ENCODE measurements around the gene ROS1.
A peak's percentile ranks its signal among the peaks of the same experiment; 100 is the strongest.
"Not testable (repeated sequence)": the region's sequence is repeated elsewhere in the genome, so short reads cannot be mapped to it uniquely, and the experiment has no call there.

ROS1 gene

DNA sequence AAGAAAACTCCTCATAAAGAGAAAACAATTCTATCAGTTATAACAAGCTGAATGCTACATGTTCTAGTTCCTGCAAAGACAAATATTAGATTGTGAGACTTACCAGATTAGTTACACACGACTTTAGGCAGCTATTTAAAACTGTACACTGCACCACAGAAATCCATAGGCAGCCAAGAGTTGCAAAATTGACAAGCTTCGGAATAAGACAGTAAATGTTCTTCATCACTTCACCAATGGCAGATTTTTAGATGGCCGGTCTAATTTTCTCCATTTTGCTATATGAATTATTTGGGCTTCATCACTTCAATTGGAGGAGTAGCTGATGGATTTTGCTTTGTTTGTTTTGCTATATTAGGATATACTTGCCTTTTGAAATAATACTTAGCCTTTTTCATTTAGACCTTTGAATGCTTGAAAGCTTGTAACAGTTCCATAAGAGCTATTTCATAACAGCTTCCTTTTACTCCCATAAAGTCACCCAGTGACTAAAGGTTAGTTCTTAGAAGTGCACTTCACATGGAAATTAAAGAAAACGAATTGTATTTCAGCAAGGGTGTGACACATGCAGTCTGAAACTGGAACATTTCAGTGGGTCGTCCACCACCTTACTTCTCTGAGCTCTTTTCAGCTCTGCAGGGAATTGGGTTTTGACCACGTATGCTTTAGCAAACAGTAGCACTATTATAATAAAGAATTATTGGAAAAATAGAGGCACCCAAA lies at the start of gene ROS1:
TSS of gene ROS1 (minus strand) at position 512 of the 723 bp plus-strand sequence. CDS start at position 226, 286 bp downstream.
- no peak for DNase-seq (ENCODE audit: low read depth in 2 of 2)

DNA sequence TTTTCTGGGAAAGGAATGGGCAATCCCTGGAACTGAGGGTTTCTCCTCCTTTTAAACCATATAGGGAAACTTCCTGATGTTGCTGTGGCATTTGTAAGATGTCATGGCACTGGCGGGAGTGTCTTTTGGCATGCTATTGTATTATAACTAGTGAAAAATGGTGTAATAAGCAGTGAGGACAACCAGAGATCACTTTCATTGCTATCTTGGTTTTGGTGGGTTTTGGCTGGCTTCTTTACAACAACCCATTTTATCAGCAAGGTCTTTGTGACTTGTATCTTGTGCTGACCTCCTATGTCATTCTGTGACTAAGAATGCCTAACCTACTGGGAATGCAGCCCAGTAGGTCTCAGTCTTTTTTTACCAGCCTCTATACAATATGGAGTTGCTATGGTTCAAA lies 47.7 kb upstream of the ROS1 start:
- DNase-seq (ENCODE audit: low read depth in 2 of 2): no peak

DNA sequence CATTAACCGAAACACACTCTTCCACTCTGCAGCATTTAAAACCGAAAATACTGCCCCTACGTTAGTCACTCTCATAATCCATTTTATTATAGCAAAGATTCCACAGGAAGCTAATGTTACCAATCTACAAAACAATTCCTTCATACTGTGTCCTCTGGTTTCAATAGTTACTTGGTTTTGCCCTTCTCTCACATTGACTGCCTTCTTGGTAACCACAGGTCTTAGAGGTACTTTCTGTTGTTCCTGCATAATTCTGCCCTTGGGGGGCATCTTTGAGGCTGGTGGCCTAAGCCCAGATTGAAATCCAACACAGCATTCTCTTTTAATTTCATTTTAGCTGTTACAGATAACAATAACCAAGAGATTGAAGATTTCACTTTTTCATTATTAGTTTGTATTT lies 46.9 kb upstream of the ROS1 start:
- DNase-seq (ENCODE audit: low read depth in 2 of 2): no peak

DNA sequence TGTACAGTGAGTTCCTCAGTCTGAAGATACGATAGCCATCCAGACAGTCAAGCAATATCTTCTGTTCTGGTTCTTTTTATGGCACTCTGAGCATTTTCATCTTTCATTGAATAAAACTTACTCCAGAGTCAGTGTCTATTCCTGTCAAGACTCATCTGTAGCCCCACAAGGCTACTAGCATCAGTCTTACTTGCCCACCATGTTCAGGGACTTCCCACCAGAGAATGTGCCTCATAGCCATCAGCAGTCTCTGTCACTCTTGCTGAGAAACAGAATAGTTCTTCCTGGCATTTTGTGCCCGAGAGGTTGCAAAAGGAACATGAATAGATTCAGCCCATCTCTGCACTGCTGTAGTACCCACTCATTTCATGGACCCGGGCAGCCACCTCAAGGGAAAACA lies 44.0 kb upstream of the ROS1 start:
- no peak for DNase-seq (ENCODE audit: low read depth in 2 of 2)

DNA sequence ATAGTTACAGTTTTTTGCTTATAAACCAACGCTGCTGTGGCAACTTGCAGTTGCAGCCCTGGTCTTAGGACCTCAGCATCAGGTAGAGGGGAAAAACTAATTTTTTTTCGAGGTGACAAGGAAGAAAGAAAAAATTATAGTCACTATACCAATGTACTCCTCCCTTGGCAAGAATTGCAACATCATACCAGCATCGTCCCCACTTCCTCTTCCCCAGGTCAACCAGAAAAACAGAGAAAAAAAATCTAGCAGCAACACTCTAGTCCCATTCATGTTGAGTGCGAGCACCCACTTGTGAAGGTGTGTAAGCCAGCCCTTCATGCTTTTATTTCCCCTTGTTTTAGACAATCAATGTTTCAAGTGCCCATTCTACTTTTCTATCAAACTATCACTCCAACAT lies 43.6 kb upstream of the ROS1 start:
- no peak for DNase-seq (ENCODE audit: low read depth in 2 of 2)

DNA sequence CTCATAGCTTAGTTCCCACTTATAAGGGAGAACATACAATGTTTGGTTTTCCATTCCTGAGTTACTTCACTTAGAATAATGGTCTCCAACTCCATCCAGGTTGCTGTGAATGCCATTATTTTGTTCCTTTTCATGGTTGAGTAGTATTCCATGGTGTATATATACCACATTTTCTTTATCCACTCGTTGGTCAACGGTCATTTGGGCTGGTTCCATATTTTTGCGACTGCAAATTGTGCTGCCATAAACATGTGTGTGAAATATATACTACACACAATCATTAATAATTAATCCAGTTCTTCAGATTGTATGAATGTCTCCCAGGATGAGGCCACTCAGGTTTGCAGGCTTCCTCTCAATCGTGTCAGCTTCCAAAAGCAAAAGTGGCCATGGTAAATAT lies 42.8 kb upstream of the ROS1 start:
- DNase-seq (ENCODE audit: low read depth in 2 of 2): not testable (repeated sequence)

DNA sequence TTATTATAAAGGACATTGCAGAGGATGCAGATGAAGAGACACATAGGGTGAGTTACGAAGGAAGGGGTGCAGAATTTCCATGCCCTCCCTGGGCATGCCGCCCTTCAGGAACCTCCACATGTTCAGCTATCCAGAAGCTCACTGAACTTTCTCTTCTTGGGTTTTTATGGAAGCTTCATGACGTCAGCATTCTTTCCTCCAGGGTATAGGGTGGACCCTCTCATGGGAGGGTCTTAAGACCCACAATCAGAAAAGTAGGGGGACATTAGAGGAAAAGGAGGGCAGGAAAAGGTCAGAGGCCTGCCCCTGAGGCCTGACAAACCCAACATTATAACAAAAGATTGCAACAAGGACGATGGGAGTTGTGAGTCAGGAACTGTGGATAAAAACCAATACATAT lies 42.1 kb upstream of the ROS1 start:
- no peak for DNase-seq (ENCODE audit: low read depth in 2 of 2)

DNA sequence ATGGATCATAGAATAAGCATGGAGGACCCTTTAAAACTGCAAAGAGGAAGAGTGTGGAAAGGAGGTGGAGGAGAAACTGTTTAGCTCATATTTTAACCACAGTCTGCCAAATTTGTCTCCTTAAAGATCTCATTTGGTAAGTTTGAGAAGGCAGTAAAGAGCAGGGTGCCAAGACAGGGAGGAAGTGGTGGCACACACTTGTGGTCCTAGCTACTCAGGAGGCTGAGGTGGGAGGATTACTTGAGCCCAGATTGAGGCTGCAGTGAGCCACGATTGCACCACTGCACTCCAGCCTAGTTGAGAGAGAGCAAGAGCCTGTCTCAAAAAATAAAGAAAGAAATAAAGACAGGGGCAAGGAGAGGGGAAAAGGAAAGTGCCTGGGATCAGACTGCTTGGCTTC lies 39.9 kb upstream of the ROS1 start:
- DNase-seq (ENCODE audit: low read depth in 2 of 2): no peak

DNA sequence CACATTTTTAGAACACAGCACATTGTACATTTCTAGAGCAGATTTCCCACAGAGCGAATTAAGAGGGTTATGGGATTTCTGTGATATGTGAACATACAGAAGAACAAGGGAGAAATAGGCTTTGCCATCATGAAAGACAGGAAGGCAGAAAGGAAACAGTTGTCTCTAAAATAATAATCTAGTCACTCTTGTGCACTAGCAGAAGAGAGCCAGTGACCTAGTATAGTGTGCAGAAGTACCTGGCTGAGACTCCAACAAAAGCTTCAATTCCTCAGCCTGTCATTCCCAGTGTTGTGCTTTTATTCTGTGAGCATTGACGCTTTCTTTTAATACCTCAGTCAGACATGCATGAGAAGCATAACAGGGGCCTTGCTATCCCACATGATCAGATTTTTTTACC lies 39.0 kb upstream of the ROS1 start:
- DNase-seq (ENCODE audit: low read depth in 2 of 2): no peak

DNA sequence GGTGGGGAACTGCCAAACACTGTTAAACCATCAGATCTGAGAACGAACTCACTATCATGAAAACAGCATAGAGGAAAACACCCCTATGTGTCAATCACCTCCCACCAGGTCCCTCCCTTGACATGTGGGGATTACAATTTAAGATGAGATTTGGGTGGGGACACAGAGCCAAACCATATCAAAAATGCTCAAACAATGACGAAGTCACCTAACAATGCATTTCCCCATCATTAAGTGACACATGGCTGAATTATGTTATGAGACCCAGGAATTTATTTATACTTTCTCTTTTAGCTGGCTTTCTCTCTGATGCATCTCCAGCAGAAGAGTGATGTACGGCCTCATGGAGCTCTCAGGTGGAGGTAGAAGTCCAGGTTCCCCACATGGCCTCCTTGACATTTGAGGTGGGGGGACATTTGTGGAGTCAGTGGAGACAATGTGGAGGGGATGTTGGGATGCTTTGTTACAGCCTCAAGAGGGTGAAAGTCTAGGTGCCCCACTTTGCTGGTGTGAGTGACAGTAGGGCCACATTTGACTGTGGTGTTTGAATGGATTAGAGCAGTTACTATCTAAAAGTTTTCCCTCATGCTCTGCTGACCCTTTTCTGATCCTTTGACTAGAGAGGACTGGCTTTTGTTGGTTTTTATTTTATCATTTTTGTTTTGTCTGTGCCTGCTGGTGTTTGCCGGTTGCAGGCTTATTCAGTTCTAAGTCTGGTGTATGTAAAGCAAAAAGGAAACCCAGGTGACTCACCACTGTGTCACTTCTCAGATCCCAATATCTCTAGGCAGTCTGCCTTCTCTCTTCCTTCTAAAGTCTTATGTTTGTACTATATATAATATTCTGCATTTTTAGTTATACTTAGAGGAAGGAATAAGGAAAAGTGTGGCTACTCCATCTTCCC lies 38.3 kb upstream of the ROS1 start:
- no peak for DNase-seq (ENCODE audit: low read depth in 2 of 2)

DNA sequence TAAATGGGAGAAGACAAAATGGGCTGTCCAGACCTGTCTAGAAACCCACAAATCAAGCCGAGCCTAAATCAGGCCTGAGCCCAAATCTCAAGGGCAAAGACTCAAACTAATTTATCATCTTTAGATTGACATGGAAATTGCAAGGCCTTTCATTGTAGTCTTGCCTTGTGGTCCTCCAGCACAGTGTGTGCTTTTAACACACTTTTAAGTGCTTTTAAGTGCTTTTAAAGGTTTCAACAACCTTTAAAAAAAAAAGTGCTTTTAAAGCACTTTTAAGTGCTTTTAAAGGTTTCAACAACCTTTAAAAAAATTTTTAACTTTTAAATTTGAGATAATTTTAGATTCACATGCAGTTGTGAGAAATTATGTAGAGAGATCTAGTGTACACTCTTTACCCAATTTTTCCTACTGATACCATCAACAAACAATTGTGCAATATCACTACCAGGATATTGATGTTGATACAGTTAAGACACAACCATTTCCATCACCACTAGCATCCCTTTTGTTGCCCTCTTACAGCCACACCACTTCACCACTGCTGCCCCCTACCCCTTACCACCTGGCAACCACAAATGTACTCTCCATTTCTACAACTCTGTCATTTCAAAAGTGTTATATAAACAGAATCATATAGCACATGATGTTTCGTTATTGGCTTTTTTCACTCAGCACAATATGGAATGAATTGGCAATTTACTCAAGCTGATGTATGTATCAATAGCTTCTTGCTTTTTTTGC lies 33.6 kb upstream of the ROS1 start:
- no peak for DNase-seq (ENCODE audit: low read depth in 2 of 2)

DNA sequence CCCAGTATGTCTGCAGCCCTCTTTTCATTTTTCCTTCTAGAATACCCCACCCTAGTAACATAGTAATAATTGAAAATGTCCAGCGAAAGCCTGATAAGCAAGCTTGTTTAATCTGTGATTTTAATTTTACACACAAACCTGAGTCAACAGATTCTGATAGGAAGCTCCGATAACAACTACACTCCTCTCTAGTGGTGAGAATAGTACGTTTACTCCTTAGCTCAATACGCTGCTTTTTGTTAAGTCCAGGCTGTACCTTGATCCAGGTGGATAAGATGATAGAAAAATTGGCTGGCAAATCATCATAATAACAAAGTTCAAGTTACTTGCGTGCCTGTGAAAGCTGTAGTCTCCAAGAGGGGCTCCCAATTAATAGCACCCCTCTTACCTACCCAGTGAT lies 31.3 kb upstream of the ROS1 start:
- no peak for DNase-seq (ENCODE audit: low read depth in 2 of 2)

DNA sequence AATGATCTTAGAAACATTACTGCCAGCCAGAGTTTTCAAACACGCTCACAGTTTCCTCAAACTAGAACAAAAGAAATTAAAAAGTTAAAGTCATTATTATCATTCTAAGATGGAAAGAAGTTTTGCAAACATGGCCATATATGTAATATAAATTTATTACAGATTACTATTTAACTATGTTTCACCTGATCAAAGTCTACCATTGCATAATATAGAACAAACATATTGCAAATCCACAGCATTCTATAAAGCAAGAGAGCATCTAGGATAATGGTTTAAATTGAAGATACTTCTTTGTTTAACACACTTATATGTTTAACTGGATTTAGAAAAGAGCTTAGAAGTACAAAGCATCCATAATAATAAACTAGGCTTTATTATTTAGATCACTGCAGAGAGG lies 30.5 kb upstream of the ROS1 start:
- DNase-seq (ENCODE audit: low read depth in 2 of 2): no peak

DNA sequence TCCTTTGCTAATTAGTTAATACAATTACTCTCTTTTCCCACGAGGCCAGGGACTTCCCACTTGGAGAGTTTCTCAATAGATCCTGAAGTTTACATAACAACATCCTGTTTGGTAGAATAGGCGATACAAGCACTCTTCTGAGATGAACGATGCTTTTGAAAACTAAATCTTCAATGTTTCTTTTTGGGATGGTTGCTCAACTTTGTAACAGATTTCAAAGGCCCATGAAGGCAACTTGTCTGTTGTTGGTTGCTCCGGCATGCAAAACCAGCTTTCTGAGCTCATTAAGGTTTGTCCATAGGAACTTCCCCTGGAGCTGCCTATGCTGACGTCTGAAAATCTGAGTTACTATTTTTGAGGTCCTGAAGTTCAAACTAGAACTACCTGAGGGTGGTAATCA lies 25.9 kb upstream of the ROS1 start:
- no peak for DNase-seq (ENCODE audit: low read depth in 2 of 2)

DNA sequence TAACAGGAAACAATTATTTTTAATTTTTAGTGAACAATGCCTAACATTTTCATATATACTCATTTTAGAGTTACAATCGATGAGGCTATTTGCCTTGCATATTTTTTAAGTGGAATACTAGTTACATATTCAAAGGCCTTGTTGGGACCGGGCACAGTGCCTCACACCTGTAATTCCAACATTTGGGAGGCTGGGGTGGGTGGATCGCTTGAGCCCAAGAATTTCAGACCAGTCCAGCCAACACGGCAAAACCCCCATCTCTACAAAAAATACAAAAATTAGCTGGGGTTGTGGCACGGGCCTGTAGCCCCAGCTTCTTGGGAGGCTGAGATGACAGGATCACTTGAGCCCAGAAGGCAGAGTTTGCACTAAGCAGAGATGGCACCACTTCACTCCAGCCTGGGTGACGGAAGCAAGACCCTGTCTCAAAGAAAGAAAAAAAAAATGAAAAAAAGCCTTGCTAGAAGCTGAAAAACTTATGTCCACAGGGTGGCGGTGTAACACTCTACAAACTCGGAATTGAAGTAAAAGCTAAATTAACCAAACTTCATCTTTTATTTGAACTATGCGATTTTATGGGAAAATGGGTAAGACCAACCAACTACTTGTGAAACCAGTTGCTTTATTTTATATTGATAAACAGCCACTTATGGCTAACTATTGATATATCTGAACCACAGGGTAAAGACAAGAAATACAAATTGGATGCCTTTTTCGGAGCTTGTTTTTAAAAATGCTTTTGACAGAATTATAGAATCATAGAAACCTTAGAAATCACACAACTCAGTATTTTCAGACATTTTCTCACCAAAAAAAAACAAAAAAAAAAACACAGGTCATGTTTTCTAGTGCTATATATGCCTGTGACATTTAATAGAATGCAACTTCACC lies 24.1 kb upstream of the ROS1 start:
- peak; percentile 21 to 55 for DNase-seq (ENCODE audit: low read depth in 2 of 2)

DNA sequence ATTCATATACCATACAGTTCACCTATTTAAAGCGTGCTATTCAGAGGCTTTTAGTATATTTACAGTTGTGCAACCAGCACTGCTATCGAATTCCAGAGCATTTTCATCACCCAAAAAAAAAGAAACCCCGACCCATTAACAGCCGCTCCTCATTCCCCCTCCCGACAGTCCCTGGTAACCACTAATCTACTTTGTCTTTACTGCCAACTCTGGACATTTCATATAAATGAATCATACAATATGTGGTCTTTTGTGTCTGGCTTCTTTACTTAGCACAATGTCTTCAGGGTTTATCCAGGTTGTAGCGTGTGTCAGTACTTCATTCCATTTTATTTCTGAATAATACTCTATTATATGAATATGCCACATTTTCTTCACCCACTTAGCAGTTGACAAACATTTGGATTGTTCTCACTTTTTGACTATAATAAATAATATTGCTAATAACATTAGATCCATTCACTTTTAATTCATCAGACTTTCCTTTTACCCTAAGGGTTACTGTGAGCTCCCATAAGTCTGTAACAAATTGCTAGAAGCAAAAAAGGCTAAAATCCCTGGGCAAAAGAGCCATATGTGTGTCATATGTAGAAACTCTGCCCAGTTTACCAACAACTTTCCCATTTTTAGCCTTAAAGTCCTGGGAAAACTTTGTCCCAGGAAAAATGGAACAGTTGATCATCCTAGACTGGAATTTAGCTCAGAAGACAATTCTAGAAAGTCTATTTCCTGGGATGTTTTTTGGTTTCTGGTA lies 23.2 kb upstream of the ROS1 start:
- DNase-seq (ENCODE audit: low read depth in 2 of 2): no peak

DNA sequence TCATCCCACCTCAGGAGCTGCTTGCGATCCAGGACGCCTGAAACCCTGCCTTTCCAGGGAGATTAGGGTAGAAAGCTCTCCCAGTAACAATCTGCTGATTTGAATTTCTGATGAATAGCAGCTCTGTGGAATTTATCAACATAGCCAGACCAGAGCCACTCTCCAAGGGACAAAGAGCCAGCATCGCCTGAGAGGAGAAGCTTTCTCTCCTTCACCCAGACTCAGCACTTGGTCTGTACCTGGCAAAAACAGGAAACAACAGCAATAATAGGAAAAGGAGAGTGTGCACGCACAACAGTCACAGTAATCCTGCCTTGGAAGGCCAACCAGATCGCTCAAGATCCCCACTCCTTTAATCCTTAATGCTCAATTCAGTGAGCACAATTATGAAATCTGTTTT lies 22.3 kb upstream of the ROS1 start:
- DNase-seq (ENCODE audit: low read depth in 2 of 2): no peak

DNA sequence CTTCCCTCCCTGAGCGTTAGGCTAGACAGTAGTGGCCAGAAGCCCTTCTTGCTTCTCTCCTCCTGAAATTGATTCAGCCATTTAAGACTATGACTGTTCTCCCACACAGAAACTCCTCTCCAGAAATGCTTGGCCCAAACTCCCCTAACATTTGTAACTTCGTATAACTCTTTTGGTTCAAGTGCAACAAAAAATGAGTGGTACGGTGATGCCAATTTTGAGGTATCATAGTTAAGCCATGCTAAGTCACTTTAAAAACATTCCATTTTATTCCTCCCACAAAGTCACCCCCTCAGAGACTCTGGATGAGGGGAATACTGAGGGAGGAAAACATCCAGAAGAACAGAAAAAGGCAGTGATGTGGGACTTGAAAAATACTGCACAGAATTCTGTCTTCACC lies 21.1 kb upstream of the ROS1 start:
- DNase-seq (ENCODE audit: low read depth in 2 of 2): no peak

DNA sequence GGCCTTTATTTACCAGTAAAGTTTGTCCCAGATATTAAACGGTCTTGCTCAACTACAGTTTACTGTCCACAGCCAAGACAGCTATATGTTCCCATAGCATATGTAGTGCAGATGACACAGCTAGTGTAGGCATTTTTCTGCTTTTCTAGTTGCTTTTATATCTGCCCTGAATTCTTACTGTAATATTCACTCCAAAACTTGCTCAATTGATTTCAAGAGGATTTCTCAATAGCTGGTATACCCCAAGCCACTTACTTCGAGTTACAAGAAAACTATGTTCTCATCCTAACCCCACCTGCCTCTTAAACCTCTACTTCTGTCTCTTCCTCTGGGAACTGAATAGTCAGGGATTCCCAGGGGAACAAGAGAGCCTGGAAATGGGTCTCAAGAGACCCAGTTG lies 18.9 kb upstream of the ROS1 start:
- no peak for DNase-seq (ENCODE audit: low read depth in 2 of 2)

DNA sequence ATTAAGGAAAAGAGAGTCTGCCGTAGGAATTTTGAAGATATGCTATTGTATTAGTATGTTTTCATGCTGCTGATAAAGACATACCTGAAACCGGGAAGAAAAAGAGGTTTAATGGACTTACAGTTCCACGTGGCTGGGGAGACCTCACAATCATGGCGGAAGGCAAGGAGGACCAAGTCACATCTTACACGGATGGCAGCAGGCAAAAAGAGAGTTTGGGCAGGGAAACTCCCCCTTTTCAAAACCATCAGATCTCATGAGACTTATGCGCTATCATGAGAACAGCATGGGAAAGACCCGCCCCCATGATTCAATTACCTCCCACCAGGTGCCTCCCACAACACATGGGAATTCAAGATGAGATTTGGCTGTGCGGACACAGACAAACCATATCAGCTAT lies 16.6 kb upstream of the ROS1 start:
- not testable (repeated sequence) for DNase-seq (ENCODE audit: low read depth in 2 of 2)

DNA sequence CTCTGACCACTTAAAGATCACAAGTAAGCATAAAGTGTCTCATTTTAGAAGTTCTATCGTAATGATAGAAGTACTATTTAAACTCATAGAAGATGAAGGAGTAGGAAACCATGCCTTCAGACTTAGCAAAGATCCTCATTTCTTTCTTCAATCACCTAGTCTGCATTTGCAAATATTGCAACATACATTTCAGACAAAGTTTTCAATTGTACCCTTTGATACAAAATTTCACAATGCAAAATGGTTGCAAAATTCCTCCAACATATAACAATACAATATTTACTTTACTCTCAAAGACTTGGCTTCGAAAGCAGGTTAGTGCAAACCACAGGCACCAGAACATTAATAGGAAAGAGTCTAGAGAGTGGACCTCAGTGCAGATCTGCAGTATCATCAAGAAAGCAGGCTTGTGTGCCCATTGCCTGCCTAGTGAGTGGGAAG lies 16.1 kb upstream of the ROS1 start:
- no peak for DNase-seq (ENCODE audit: low read depth in 2 of 2)

All from stimulated activated CD4-positive, alpha-beta T cell treated with anti-CD3 and anti-CD28 coated beads, Interleukin-1b, Interleukin-23, amount 100 ng/mL, for 4 hours (primary cell).